Activated CD4-positive, alpha-beta T cell treated with anti-CD3 and anti-CD28 coated beads, Interleukin-2, amount 10 ng/mL, durations not matched to agents 24 days and 14 days (primary cell): ENCODE results near the gene PGD. TPM values are rescaled to one million over a fixed set of nuclear protein-coding genes. Genes with fewer than 3 reads are reported as not detected.
"Not testable (repeated sequence)": the region's sequence is repeated elsewhere in the genome, so short reads cannot be mapped to it uniquely, and the experiment has no call there.

Source experiments
- DNase-seq: peaks from one replicate; pipeline ENCODE4 v3.0.0; 2022
- H3K27ac Mint-ChIP-seq: one replicate; pipeline ENCODE4 v1.8.0; 2022; ENCODE audit warnings: mild to moderate bottlenecking, mixed read lengths
- H3K27me3 Mint-ChIP-seq: one replicate; pipeline ENCODE4 v1.8.0; 2022; ENCODE audit warnings: mixed read lengths
- H3K36me3 Mint-ChIP-seq: one replicate; pipeline ENCODE4 v1.8.0; 2022; ENCODE audit warnings: low read depth, mild to moderate bottlenecking, mixed read lengths
- H3K4me1 Mint-ChIP-seq: one replicate; pipeline ENCODE4 v1.8.0; 2021; ENCODE audit warnings: mixed read lengths
- H3K4me3 Mint-ChIP-seq: one replicate; pipeline ENCODE4 v1.8.0; 2022; ENCODE audit warnings: mild to moderate bottlenecking, moderate library complexity, mixed read lengths
- H3K9me3 Mint-ChIP-seq: one replicate; pipeline ENCODE4 v1.8.0; 2021; ENCODE audit warnings: mixed read lengths
- intact Hi-C: fragments of 100-400 bp; cut with micrococcal nuclease; formaldehyde crosslinking; loops from one replicate; pipeline ENCODE4 v1.15.1; 2023
- total RNA-seq: library from RNA; stranded (reverse); gene quantifications from 2 replicates; pipeline ENCODE4 v1.2.3, GENCODE V29; 2022

Gene PGD
- total RNA-seq, 1 donor from 2014 or later, result 144 TPM

DNA sequence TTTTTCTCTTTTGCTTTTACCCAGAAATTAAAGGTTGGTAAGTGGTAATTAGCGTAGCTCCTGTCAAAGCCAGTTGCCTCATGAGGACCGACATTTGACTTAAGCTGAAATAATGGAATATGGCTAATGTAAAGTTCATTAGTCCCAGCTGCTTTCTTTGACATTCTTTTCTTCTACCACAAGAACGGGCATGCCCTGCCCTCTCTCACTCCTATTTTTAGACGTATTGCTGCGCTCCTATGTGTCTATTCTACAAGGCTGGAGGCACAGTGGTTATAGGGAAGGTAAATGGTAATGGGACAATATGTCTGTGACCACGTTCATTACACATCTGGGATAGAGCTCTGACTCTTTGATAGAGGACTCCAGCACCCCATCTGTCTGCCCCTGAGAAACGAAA is 57.8 kb downstream of the PGD start:
- no peaks in the 10 kb centered on the region for H3K27me3 Mint-ChIP-seq
- intact Hi-C loops, result no loop called here
- peaks cover 27% of the 10 kb centered on the region for H3K36me3 Mint-ChIP-seq
- no peak overlapping the region for H3K27ac Mint-ChIP-seq
- no peaks in the 10 kb centered on the region for H3K9me3 Mint-ChIP-seq
- H3K4me3 Mint-ChIP-seq, result no peak overlapping the region
- peaks cover 12% of the 10 kb centered on the region for H3K4me1 Mint-ChIP-seq
- DNase-seq, result no peak

DNA sequence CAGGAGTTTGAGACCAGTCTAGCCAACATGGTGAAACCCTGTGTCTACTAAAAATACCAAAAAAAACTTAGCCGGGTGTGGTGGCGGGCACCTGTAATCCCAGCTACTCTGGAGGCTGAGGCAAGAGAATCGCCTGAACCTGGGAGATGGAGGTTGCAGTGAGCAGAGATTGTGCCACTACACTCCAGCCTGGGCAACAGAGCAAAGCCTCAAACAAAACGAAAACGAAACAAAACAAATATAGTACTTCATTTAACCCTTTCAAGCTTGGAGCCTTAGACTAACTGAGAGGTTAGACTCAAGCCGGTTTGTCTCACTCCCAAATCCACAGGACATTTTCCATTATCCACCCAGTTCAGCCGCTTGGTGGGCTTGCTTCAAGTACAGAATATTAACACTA is 58.6 kb downstream of the PGD start:
- H3K4me3 Mint-ChIP-seq, H3K27me3 Mint-ChIP-seq, H3K27ac Mint-ChIP-seq, DNase-seq, H3K9me3 Mint-ChIP-seq, intact Hi-C loops: not testable (repeated sequence)
- Mint-ChIP-seq H3K4me1 (peaks cover 12% of the 10 kb centered on the region), H3K36me3 (peaks cover 31% of the 10 kb centered on the region)

DNA sequence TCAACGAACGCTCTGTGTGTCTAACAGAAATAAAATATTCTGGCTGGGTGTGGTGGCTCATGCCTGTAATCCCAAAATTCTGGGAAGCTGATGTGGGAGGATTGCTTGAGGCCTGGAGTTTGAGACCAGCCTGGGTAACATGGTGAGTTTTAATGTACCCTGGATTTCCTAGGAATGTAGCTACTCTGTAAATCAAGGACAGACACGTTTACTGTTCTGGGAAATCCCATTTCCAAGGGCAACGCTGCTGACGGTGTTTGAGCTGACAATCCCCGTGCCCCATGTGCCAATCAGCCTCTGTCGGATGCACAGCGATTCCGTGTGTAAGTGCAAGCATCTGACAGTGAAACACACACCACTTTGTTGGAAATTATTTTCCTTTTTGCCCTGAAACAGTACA is 59.0 kb downstream of the PGD start:
- no peaks in the 10 kb centered on the region for H3K27me3 Mint-ChIP-seq
- H3K4me1 Mint-ChIP-seq, result peaks cover 12% of the 10 kb centered on the region
- no peak overlapping the region for H3K27ac Mint-ChIP-seq
- intact Hi-C loops, result no loop called here
- DNase-seq, result no peak
- no peaks in the 10 kb centered on the region for H3K9me3 Mint-ChIP-seq
- peaks cover 35% of the 10 kb centered on the region for H3K36me3 Mint-ChIP-seq
- H3K4me3 Mint-ChIP-seq, result no peak overlapping the region

DNA sequence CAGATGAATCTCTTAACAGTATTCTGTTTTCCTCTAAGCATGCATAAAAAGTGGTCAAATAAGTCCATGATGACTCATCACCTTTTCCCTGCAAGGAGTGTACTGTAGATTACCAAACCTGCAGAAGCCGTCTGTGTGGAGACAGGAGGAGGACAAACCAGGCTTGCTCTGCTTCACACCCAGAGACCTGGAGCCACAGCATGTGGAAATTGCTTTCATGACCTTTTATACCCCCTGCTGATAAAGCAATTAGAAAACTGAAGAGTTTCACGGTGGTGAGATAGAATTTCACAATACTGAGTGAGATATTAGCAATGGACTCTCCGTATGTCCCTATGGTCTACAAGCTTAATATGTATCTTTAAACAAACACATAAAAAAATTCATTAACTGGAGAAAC is 60.3 kb downstream of the PGD start:
- Mint-ChIP-seq H3K27ac (no peak overlapping the region), H3K9me3 (no peaks in the 10 kb centered on the region)

DNA sequence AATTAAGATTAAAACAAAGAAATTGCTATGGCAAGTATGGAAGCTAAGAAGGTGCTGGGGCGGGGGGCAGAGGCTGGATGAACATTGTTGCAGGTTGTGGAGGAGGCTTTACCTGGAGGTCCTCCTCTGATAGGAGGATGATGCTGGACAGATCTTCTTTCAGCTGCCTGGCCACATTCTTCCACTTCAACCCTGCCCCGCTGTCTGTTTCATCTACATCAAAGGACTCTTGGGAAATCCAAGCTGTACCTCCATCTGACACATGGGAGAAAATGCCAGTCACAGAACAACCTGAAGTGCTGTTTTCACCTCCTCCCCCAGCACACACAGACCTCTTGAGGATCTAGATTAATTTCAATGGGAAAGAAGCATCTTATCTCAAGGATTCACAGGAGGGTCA is 68.2 kb downstream of the PGD start:
- intact Hi-C loops, result no loop called here
- H3K4me3 Mint-ChIP-seq, result no peak overlapping the region
- H3K9me3 Mint-ChIP-seq, result no peaks in the 10 kb centered on the region
- peaks cover 47% of the 10 kb centered on the region for H3K36me3 Mint-ChIP-seq
- DNase-seq, result no peak
- no peaks in the 10 kb centered on the region for H3K27me3 Mint-ChIP-seq
- H3K4me1 Mint-ChIP-seq, result peaks cover 2% of the 10 kb centered on the region
- no peak overlapping the region for H3K27ac Mint-ChIP-seq

More for the DNA sequence above, 60.3 kb downstream of the PGD start:
- Mint-ChIP-seq H3K4me3 (no peak overlapping the region), H3K4me1 (peaks cover 12% of the 10 kb centered on the region), H3K27me3 (no peaks in the 10 kb centered on the region), H3K36me3 (peaks cover 43% of the 10 kb centered on the region)
- DNase-seq, result no peak
- intact Hi-C loops, result no loop called here

DNA sequence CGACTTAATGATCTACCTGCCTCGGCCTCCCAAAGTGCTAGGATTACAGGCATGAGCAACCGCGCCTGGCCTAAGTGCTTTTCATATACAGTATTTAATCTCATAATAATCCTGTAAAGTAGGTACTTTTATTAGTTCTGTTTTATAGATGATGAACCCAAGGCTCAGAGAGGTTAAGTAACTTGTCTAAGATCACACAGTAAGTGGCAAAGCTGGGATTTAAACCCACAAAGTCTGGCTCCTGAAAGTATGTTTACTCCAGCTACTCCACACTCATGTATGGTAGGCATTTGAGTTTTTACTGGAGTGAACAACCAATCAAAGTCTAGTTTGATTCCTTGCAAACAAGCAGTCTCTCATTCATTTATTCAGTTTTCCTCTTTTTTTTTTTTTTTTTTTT is 71.2 kb downstream of the PGD start:
- Mint-ChIP-seq H3K27me3 (no peaks in the 10 kb centered on the region), H3K4me3 (no peak overlapping the region), H3K27ac (no peak overlapping the region), H3K4me1 (peaks cover 15% of the 10 kb centered on the region), H3K36me3 (peaks cover 29% of the 10 kb centered on the region), H3K9me3 (no peaks in the 10 kb centered on the region)
- intact Hi-C loops, result no loop called here
- DNase-seq, result no peak

Other genes starting within 250 kb of the PGD start
- 17.8 and 19.3 TPM in 2 replicates for gene KIF1B, start 188.5 kb upstream of the PGD start, total RNA-seq
- gene CENPS, start 31.4 kb downstream of the PGD start, total RNA-seq, result 18.8 and 25.1 TPM in 2 replicates
- 0.40 and 0.52 TPM in 2 replicates for gene CORT, start 51.0 kb downstream of the PGD start, total RNA-seq
- 57.4 and 58.2 TPM in 2 replicates for gene DFFA, start 73.5 kb downstream of the PGD start, total RNA-seq
- 20.7 and 21.6 TPM in 2 replicates for gene PEX14, start 75.9 kb downstream of the PGD start, total RNA-seq